ENCODE results near the gene SLC6A19.

DNA sequence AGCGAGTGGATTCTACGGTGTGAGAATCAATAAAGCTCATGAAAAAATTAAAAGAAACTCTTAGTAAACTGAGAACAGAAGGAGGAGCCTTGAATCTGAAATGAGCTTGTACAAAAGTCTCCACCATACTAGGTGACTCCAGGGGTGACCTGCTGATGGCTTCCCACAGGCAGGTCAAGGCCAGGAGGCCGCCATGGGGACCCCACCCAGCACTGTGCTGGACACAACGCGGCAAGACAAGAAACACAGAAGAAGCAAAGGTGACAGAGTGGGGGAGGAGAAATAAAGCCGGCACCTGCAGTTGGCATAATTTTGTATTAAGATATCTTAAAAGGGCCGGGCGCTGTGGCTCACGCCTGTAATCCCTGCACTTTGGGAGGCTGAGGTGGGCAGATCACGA, 12.1 kb upstream of the SLC6A19 start:
- TF ChIP-seq POLR2AphosphoS5 (IDR thresholded peaks at IDR 0.05; ENCODE audit: low read depth, low read length) (no peak), TEAD4 (IDR thresholded peaks at IDR 0.05; ENCODE audit: borderline replicate concordance, insufficient read depth) (no peak), YY1 (IDR thresholded peaks at IDR 0.05; ENCODE audit: low read depth) (no peak), RCOR1 (IDR thresholded peaks at IDR 0.05; ENCODE audit: low read length) (no peak), RFX5 (IDR thresholded peaks at IDR 0.05; ENCODE audit: low read length) (no peak), NRF1 (IDR thresholded peaks at IDR 0.05; ENCODE audit: low read depth, low read length) (no peak), EP300 (IDR thresholded peaks at IDR 0.05; ENCODE audit: borderline replicate concordance in 1 of 2, low read depth in 1 of 2, low read length in 1 of 2) (no peak)
- TF ChIP-seq, protein P1, sequence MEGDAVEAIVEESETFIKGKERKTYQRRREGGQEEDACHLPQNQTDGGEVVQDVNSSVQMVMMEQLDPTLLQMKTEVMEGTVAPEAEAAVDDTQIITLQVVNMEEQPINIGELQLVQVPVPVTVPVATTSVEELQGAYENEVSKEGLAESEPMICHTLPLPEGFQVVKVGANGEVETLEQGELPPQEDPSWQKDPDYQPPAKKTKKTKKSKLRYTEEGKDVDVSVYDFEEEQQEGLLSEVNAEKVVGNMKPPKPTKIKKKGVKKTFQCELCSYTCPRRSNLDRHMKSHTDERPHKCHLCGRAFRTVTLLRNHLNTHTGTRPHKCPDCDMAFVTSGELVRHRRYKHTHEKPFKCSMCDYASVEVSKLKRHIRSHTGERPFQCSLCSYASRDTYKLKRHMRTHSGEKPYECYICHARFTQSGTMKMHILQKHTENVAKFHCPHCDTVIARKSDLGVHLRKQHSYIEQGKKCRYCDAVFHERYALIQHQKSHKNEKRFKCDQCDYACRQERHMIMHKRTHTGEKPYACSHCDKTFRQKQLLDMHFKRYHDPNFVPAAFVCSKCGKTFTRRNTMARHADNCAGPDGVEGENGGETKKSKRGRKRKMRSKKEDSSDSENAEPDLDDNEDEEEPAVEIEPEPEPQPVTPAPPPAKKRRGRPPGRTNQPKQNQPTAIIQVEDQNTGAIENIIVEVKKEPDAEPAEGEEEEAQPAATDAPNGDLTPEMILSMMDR (IDR thresholded peaks at IDR 0.05), result no peak

Data from SK-N-SH (cell line).